Peyer's patch (tissue), 4 donors: ENCODE data around the gene KIF12. TPM values are rescaled to one million over a fixed set of nuclear protein-coding genes. Genes with fewer than 3 reads are reported as not detected.
A peak's percentile ranks its signal among the peaks of the same experiment; 100 is the strongest.

Source experiments
- DNase-seq, 3 donors: peaks; one replicate each; pipeline ENCODE4 v3.0.0-alpha.2; 2017 to 2019
- H3K27ac ChIP-seq, 4 donors: fragments of 200-600 bp; sonication (generic); one replicate each; pipeline ENCODE4 v1.5.1; 2016 to 2019
- H3K27me3 ChIP-seq, 2 donors: fragments of 200-600 bp; sonication (generic); one replicate each; pipeline ENCODE4 v1.5.1; 2019
- H3K36me3 ChIP-seq, 3 donors: fragments of 200-600 bp; sonication (generic); one replicate each; pipeline ENCODE4 v1.5.1; 2016 to 2019
- H3K4me1 ChIP-seq, 4 donors: fragments of 200-600 bp; sonication (generic); one replicate each; pipeline ENCODE4 v1.5.1; 2016 to 2019
- H3K4me3 ChIP-seq, 4 donors: fragments of 200-600 bp; sonication (generic); 1 replicate in 3 of 4; 2 replicates in 1 of 4; pipeline ENCODE4 v1.5.1; 2016 to 2019; ENCODE audit warnings: mild to moderate bottlenecking in 1 of 4
- H3K9me3 ChIP-seq, 4 donors: fragments of 200-600 bp; sonication (generic); one replicate each; pipeline ENCODE4 v1.5.1; 2016 to 2019; ENCODE audit warnings: mild to moderate bottlenecking in 1 of 4
- CTCF ChIP-seq, 6 experiments: fragments of 450-650 bp in 4 of 6; fragments of 200-600 bp in 2 of 6; sonication (generic) in 1 of 6; IDR thresholded peaks; one replicate each; pipeline ENCODE4 v1.5.1; 2017 to 2019; ENCODE audit warnings: antibody characterized with exemption in 6 of 6, mild to moderate bottlenecking in 3 of 6, moderate library complexity in 1 of 6
- POLR2A ChIP-seq, 2 donors: fragments of 450-650 bp; IDR thresholded peaks; one replicate each; pipeline ENCODE4 v1.5.1; 2017; ENCODE audit warnings: antibody characterized with exemption in 2 of 2, mild to moderate bottlenecking in 2 of 2, moderate library complexity in 2 of 2
- total RNA-seq, 4 donors: library from RNA; depleted of rRNA; stranded (reverse); fragments of >200 nt; gene quantifications; one replicate each; pipeline ENCODE4 v1.1.0, GENCODE V29; 2016

KIF12 gene
- total RNA-seq, 4 donors from 2014 or later = 23.6 to 85.3 (median 41.3) TPM

GRCh38 chr9:114078021-114078780 is 20.9 kb downstream of the KIF12 start, which contains the start of gene AMBP:
Gene AMBP (minus strand): TSS chr9:114078300. CDS start chr9:114078209, 91 bp downstream.
- Histone ChIP-seq H3K36me3 (no peaks in the 10 kb centered on the region), H3K27ac (no peak within 1 kb of the TSS), H3K4me3 (peak within 1 kb of the TSS in 1 of 4 donors; percentile 32), H3K9me3 (no peaks in the 10 kb centered on the region), H3K4me1 (peaks cover 0 to 27% (median 3%) of the 10 kb centered on the region in 4 donors), H3K27me3 (no peaks in the 10 kb centered on the region)
- peak in 1 of 3 donors; percentile 67 for DNase-seq
- TF ChIP-seq CTCF (IDR thresholded peaks at IDR 0.05) (no peak), POLR2A (IDR thresholded peaks at IDR 0.05) (no peak)

- TF ChIP-seq POLR2A (IDR thresholded peaks at IDR 0.05) = no peak
- no peak for TF ChIP-seq CTCF (IDR thresholded peaks at IDR 0.05)
- Histone ChIP-seq H3K27ac (no peak overlapping the region), H3K27me3 (no peaks in the 10 kb centered on the region), H3K4me3 (peak overlapping the region in 1 of 4 donors; percentile 32), H3K4me1 (peaks cover 0 to 20% (median 2%) of the 10 kb centered on the region in 4 donors), H3K9me3 (no peaks in the 10 kb centered on the region), H3K36me3 (no peaks in the 10 kb centered on the region)
- peak in 1 of 3 donors; percentile 31 for DNase-seq
Observed at GRCh38 chr9:114077162-114077837, 21.8 kb downstream of the KIF12 start.

- H3K4me1 ChIP-seq = peaks cover 0 to 12% (median 1%) of the 10 kb centered on the region in 4 donors
- DNase-seq = peak in 1 of 3 donors; percentile 27
- H3K27ac ChIP-seq = no peak overlapping the region
- TF ChIP-seq POLR2A (IDR thresholded peaks at IDR 0.05) (no peak), CTCF (IDR thresholded peaks at IDR 0.05) (no peak)
- H3K9me3 ChIP-seq = no peaks in the 10 kb centered on the region
- H3K27me3 ChIP-seq = no peaks in the 10 kb centered on the region
- no peak overlapping the region for H3K4me3 ChIP-seq
- no peaks in the 10 kb centered on the region for H3K36me3 ChIP-seq
Observed at GRCh38 chr9:114076237-114077161, 22.6 kb downstream of the KIF12 start.

- H3K9me3 ChIP-seq = peaks cover 0 to 3% (median 0%) of the 10 kb centered on the region in 4 donors
- no peak overlapping the region for H3K4me3 ChIP-seq
- no peak for DNase-seq
- no peaks in the 10 kb centered on the region for H3K36me3 ChIP-seq
- TF ChIP-seq CTCF (IDR thresholded peaks at IDR 0.05) (no peak), POLR2A (IDR thresholded peaks at IDR 0.05) (no peak)
- H3K27me3 ChIP-seq = no peaks in the 10 kb centered on the region
- peaks cover 0 to 6% (median 1%) of the 10 kb centered on the region in 4 donors for H3K4me1 ChIP-seq
- no peak overlapping the region for H3K27ac ChIP-seq
Observed at GRCh38 chr9:114075602-114076001, 23.5 kb downstream of the KIF12 start.
